Measurements from ENCODE around the gene RTKN. TPM values are rescaled to one million over a fixed set of nuclear protein-coding genes. Genes with fewer than 3 reads are reported as not detected.

Gene RTKN
- total RNA-seq, 1 donor from 2014 or later = 11.6 TPM

- ATAC-seq (ENCODE audit: low read depth) = peak; percentile 47
- H3K4me3 Mint-ChIP-seq = peak within 1 kb of the TSS; percentile 99
- intact Hi-C loops (cut with micrococcal nuclease) = loop anchor here (1.0 to 5.0 kb wide), 8 partner anchors 15 to 1220 kb away; partner anchors contain the start of genes AUP1, C2orf81, CCT7 and HTRA2
- peak within 1 kb of the TSS; percentile 100 for H3K27ac Mint-ChIP-seq
- CTCF ChIA-PET = interaction anchor here (1.1 to 2.8 kb wide), 6 partner anchors 14 to 133 kb away, joined by 3 to 12 read pairs (median 4); partner anchors contain the start of genes CCDC142, MRPL53 and TTC31
- no peaks in the 10 kb centered on the region for H3K9me3 Mint-ChIP-seq
- POLR2A ChIA-PET = interaction anchor here (0.7 to 10.0 kb wide), 16 partner anchors 10 to 718 kb away, joined by 3 to 127 read pairs (median 8); partner anchors contain the start of genes AUP1, C2orf81, CCDC142 and DQX1
- TF ChIP-seq, protein P1, sequence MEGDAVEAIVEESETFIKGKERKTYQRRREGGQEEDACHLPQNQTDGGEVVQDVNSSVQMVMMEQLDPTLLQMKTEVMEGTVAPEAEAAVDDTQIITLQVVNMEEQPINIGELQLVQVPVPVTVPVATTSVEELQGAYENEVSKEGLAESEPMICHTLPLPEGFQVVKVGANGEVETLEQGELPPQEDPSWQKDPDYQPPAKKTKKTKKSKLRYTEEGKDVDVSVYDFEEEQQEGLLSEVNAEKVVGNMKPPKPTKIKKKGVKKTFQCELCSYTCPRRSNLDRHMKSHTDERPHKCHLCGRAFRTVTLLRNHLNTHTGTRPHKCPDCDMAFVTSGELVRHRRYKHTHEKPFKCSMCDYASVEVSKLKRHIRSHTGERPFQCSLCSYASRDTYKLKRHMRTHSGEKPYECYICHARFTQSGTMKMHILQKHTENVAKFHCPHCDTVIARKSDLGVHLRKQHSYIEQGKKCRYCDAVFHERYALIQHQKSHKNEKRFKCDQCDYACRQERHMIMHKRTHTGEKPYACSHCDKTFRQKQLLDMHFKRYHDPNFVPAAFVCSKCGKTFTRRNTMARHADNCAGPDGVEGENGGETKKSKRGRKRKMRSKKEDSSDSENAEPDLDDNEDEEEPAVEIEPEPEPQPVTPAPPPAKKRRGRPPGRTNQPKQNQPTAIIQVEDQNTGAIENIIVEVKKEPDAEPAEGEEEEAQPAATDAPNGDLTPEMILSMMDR (IDR thresholded peaks at IDR 0.05) = no peak
- H3K36me3 Mint-ChIP-seq (ENCODE audit: low read depth) = peaks cover 32% of the 10 kb centered on the region
- H3K4me1 Mint-ChIP-seq = peaks cover 63% of the 10 kb centered on the region
- peak; percentile 94 for DNase-seq
- H3K27me3 Mint-ChIP-seq = no peaks in the 10 kb centered on the region
Observed at GRCh38 chr2:74454654-74455511, 13.1 kb upstream of the RTKN start, which contains the start of gene INO80B. TSS of gene INO80B (plus strand) at chr2:74455087. CDS start at chr2:74455117, 30 bp downstream.

- TF ChIP-seq, protein P1 (IDR thresholded peaks at IDR 0.05) = no peak
- no peak overlapping the region for H3K4me3 Mint-ChIP-seq
- intact Hi-C loops (cut with micrococcal nuclease) = no loop called here
- peaks cover 8% of the 10 kb centered on the region for H3K36me3 Mint-ChIP-seq (ENCODE audit: low read depth)
- no peak overlapping the region for H3K27ac Mint-ChIP-seq
- H3K27me3 Mint-ChIP-seq = no peaks in the 10 kb centered on the region
- ChIA-PET POLR2A (no interaction called here), CTCF (no interaction called here)
- no peak for DNase-seq
- peaks cover 25% of the 10 kb centered on the region for H3K4me1 Mint-ChIP-seq
- no peaks in the 10 kb centered on the region for H3K9me3 Mint-ChIP-seq
- ATAC-seq (ENCODE audit: low read depth) = no peak
Observed at GRCh38 chr2:74450570-74451190, 8.9 kb upstream of the RTKN start.

DNA sequence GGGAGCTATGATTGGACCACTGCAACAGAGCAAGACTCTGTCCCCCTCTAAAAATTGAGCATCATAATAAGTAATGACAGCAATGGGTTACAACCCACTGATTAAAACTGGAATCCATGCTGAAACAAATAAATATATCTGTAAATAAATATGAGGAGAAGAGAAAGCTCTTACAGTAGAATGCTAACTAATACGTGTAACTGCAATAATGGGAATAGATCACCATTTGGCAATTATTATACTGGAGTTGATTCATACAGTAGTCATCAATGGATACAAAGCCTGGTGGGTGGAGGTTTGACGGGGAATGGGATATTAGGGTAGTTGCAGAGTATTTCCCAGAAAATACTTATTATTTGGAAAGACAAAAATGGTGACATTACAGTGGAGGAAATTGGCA is 7.0 kb upstream of the RTKN start:
- Mint-ChIP-seq H3K27ac (no peak overlapping the region), H3K36me3 (ENCODE audit: low read depth) (no peaks in the 10 kb centered on the region), H3K9me3 (no peaks in the 10 kb centered on the region), H3K4me3 (no peak overlapping the region), H3K4me1 (peaks cover 15% of the 10 kb centered on the region), H3K27me3 (peaks cover 12% of the 10 kb centered on the region)
- CTCF ChIA-PET = no interaction called here
- intact Hi-C loops (cut with micrococcal nuclease) = no loop called here
- TF ChIP-seq, protein P1 (IDR thresholded peaks at IDR 0.05) = no peak
- no peak for ATAC-seq (ENCODE audit: low read depth)
- no peak for DNase-seq
- POLR2A ChIA-PET = no interaction called here

GRCh38 chr2:74447230-74447999 is 5.7 kb upstream of the RTKN start:
- POLR2A ChIA-PET = interaction anchor here (0.7 kb wide), 1 partner anchor 15 kb away, joined by 3 read pairs; no protein-coding TSS in a partner anchor
- H3K4me1 Mint-ChIP-seq = peaks cover 6% of the 10 kb centered on the region
- H3K4me3 Mint-ChIP-seq = no peak overlapping the region
- H3K27ac Mint-ChIP-seq = no peak overlapping the region
- TF ChIP-seq, protein P1 (IDR thresholded peaks at IDR 0.05) = no peak
- peaks cover 12% of the 10 kb centered on the region for H3K27me3 Mint-ChIP-seq
- CTCF ChIA-PET = no interaction called here
- intact Hi-C loops (cut with micrococcal nuclease) = no loop called here
- no peak for DNase-seq
- no peak for ATAC-seq (ENCODE audit: low read depth)
- no peaks in the 10 kb centered on the region for H3K9me3 Mint-ChIP-seq
- no peaks in the 10 kb centered on the region for H3K36me3 Mint-ChIP-seq (ENCODE audit: low read depth)

Measured in activated B cell treated with CpG ODN at 0.5 μM for 24 hours (primary cell).